ENCODE measurements around the gene LMAN2. TPM values are rescaled to one million over a fixed set of nuclear protein-coding genes. Genes with fewer than 3 reads are reported as not detected.
"Not testable (repeated sequence)": the region's sequence is repeated elsewhere in the genome, so short reads cannot be mapped to it uniquely, and the experiment has no call there.

The LMAN2 gene
- total RNA-seq, 1 donor from 2014 or later, result 162 TPM

GRCh38 chr5:177309351-177310191 lies 41.9 kb downstream of the LMAN2 start:
- peak; percentile 76 for DNase-seq (ENCODE audit: low spot score)
- peak; percentile 59 for ATAC-seq

GRCh38 chr5:177308740-177309139 lies 42.7 kb downstream of the LMAN2 start:
- DNase-seq (ENCODE audit: low spot score) (no peak), ATAC-seq (no peak)

- ATAC-seq, result no peak
These were observed 43.7 kb downstream of the LMAN2 start for GRCh38 chr5:177307544-177308363.

GRCh38 chr5:177306674-177307543 lies 44.6 kb downstream of the LMAN2 start:
- DNase-seq (ENCODE audit: low spot score), result no peak

More at GRCh38 chr5:177307544-177308363, 43.7 kb downstream of the LMAN2 start:
- DNase-seq (ENCODE audit: low spot score), result no peak

GRCh38 chr5:177306103-177306640 lies 45.3 kb downstream of the LMAN2 start:
- not testable (repeated sequence) for DNase-seq (ENCODE audit: low spot score); ATAC-seq

More at GRCh38 chr5:177306674-177307543, 44.6 kb downstream of the LMAN2 start:
- ATAC-seq, result no peak

GRCh38 chr5:177304392-177305119 lies 46.9 kb downstream of the LMAN2 start:
- ATAC-seq (peak; percentile 12), DNase-seq (ENCODE audit: low spot score) (no peak)

- no peak for DNase-seq (ENCODE audit: low spot score)
- peak; percentile 3 for ATAC-seq
These were observed 47.5 kb downstream of the LMAN2 start for GRCh38 chr5:177303925-177304391.

- ATAC-seq (peak; percentile 81), DNase-seq (ENCODE audit: low spot score) (peak; percentile 91)
These were observed 48.1 kb downstream of the LMAN2 start, which contains the start of the genes PRELID1 and RAB24 for GRCh38 chr5:177303121-177303924. PRELID1 (plus strand) TSS chr5:177303799; CDS start chr5:177303986, 187 bp downstream. RAB24 (minus strand) TSS chr5:177303719; CDS start chr5:177303288, 431 bp downstream.

- DNase-seq (ENCODE audit: low spot score), result no peak
- peak; percentile 1 for ATAC-seq
These were observed 48.9 kb downstream of the LMAN2 start for GRCh38 chr5:177302354-177303110.

GRCh38 chr5:177301503-177302165 lies 49.8 kb downstream of the LMAN2 start:
- ATAC-seq, result peak; percentile 68
- peak; percentile 92 for DNase-seq (ENCODE audit: low spot score)

- DNase-seq (ENCODE audit: low spot score), result no peak
- no peak for ATAC-seq
These were observed 50.5 kb downstream of the LMAN2 start for GRCh38 chr5:177300951-177301350.

GRCh38 chr5:177300236-177300880 lies 51.1 kb downstream of the LMAN2 start:
- DNase-seq (ENCODE audit: low spot score), result no peak
- ATAC-seq, result no peak

GRCh38 chr5:177299697-177300096 lies 51.8 kb downstream of the LMAN2 start:
- DNase-seq (ENCODE audit: low spot score) (no peak), ATAC-seq (no peak)

- no peak for ATAC-seq
These were observed 53.5 kb downstream of the LMAN2 start for GRCh38 chr5:177297922-177298321.

GRCh38 chr5:177296581-177296980 lies 54.9 kb downstream of the LMAN2 start:
- ATAC-seq (peak; percentile 7), DNase-seq (ENCODE audit: low spot score) (no peak)

More at GRCh38 chr5:177297922-177298321, 53.5 kb downstream of the LMAN2 start:
- no peak for DNase-seq (ENCODE audit: low spot score)

- no peak for ATAC-seq
- DNase-seq (ENCODE audit: low spot score), result no peak
These were observed 55.5 kb downstream of the LMAN2 start for GRCh38 chr5:177295924-177296323.

GRCh38 chr5:177294632-177295031 lies 56.8 kb downstream of the LMAN2 start:
- no peak for DNase-seq (ENCODE audit: low spot score)
- ATAC-seq, result no peak
